K562 (cell line): ENCODE measurements around the gene PACC1. TPM values are rescaled to one million over a fixed set of nuclear protein-coding genes. Genes with fewer than 3 reads are reported as not detected.

Source experiments
- HIVEP1 ChIP-seq: fragments of 250-450 bp; sonication (Bioruptor Pico); IDR thresholded peaks from 2 replicates; pipeline ENCODE4 v1.4.0; 2020; ENCODE audit warnings: mild to moderate bottlenecking
- RAD21 ChIP-seq, 2 experiments: fragments of 250-450 bp in 1 of 2; fragments of 450-650 bp in 1 of 2; sonication (Bioruptor Pico) in 1 of 2; formaldehyde crosslinking in 1 of 2; IDR thresholded peaks in 1 of 2; conservative IDR thresholded peaks in 1 of 2; 2 replicates each; pipeline versions ENCODE4 v1.4.0 to v1.8.0; 2020 to 2022; ENCODE audit warnings: mild to moderate bottlenecking in 2 of 2, moderate library complexity in 1 of 2
- ZNF449 ChIP-seq: fragments of 250-450 bp; sonication (Bioruptor Pico); IDR thresholded peaks from 2 replicates; pipeline ENCODE4 v1.8.0; 2022; ENCODE audit warnings: moderate library complexity, mild to moderate bottlenecking, inconsistent platforms
- ZNF592 ChIP-seq: fragments of 450-650 bp; IDR thresholded peaks from 2 replicates; pipeline ENCODE4 v1.6.1; 2017; ENCODE audit warnings: antibody characterized with exemption, mild to moderate bottlenecking
- polyA plus RNA-seq, 8 experiments: library from polyadenylated mRNA; depleted of rRNA in 4 of 8; stranded (reverse) in 5 of 8; unstranded in 3 of 8; fragments of >200 nt; fragmentation: Nextera tagmentation in 2 of 8; fragmentation: Illumina TruSeq in 1 of 8; extraction: Ambion mirVana in 2 of 8; extraction: Trizol in 1 of 8; gene quantifications; 2 replicates each; pipeline versions ENCODE4 v1.2.1 to v1.2.3, GENCODE V29; 2011 to 2014; ENCODE audit warnings: inconsistent platforms in 1 of 8, missing spikeins in 1 of 8
- total RNA-seq, 7 experiments: library from RNA; depleted of rRNA in 6 of 7; stranded (reverse); fragments of >200 nt in 6 of 7; fragmentation: Illumina TruSeq in 2 of 7; extraction: Trizol in 2 of 7; gene quantifications; 2 replicates each; pipeline versions ENCODE4 v1.2.1 to v1.2.3, GENCODE V29; 2011 to 2021; ENCODE audit warnings: low replicate concordance in 1 of 7

PACC1 gene
- total and polyA plus RNA-seq, 9 of the 15 experiments (the other 6 are each of a cell fraction or from before 2014, with no cell fraction given), result 7.1 to 19.3 (median 14.9) TPM

GRCh38 chr1:212315907-212316306 lies 98.8 kb downstream of the PACC1 start (continued):
- no peak for TF ChIP-seq HIVEP1 (CRISPR knock-in tag)
- peak; percentile 62 to 80 for TF ChIP-seq RAD21 (CRISPR knock-in tag; conservative IDR thresholded peaks at IDR 0.05 in 1 of 2, IDR thresholded peaks at IDR 0.05 in 1 of 2)
- TF ChIP-seq ZNF592, result 0 out of 2 replicates have a peak, but pooled peaks have one; percentile 18
- no peak for TF ChIP-seq ZNF449 (CRISPR knock-in tag)
